ENCODE measurements around the gene LRP6. TPM values are rescaled to one million over a fixed set of nuclear protein-coding genes. Genes with fewer than 3 reads are reported as not detected.

The LRP6 gene
- polyA plus RNA-seq, 1 experiment: 18.4 TPM

DNA sequence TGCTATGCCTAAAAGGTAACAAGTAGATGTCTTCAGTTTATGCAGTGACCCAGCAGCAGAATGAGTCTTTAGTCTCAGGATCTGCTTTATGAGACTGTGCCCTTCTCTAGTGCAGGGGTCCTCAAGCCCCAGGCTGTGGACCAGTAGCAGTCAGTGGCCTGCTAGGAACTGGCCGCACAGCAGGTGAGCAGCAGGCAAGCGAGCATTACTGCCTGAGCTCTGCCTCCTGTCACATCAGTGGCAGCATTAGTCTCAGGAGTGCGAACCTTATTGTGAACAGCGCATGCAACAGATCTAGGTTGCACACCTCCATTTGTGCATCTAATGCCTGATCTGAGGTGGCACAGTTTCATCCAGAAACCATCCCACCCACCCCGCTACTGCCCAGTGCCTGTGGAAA, 38.4 kb downstream of the LRP6 start:
- no peak overlapping the region for H3K27ac ChIP-seq (ENCODE audit: low read depth, low read length)
- no peak overlapping the region for H3K4me3 ChIP-seq (ENCODE audit: low read depth, low read length)
- TF ChIP-seq, protein P1, sequence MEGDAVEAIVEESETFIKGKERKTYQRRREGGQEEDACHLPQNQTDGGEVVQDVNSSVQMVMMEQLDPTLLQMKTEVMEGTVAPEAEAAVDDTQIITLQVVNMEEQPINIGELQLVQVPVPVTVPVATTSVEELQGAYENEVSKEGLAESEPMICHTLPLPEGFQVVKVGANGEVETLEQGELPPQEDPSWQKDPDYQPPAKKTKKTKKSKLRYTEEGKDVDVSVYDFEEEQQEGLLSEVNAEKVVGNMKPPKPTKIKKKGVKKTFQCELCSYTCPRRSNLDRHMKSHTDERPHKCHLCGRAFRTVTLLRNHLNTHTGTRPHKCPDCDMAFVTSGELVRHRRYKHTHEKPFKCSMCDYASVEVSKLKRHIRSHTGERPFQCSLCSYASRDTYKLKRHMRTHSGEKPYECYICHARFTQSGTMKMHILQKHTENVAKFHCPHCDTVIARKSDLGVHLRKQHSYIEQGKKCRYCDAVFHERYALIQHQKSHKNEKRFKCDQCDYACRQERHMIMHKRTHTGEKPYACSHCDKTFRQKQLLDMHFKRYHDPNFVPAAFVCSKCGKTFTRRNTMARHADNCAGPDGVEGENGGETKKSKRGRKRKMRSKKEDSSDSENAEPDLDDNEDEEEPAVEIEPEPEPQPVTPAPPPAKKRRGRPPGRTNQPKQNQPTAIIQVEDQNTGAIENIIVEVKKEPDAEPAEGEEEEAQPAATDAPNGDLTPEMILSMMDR (IDR thresholded peaks at IDR 0.05; ENCODE audit: low read depth, low read length): no peak
- no peak for DNase-seq (ENCODE audit: low read depth, low spot score)
- H3K9me3 ChIP-seq (ENCODE audit: control insufficient read depth, insufficient read depth, low read length): no peaks in the 10 kb centered on the region
- CTCF ChIA-PET: no interaction called here
- POLR2A ChIA-PET: interaction anchor here (0.7 kb wide), 1 partner anchor 17 kb away, joined by 3 read pairs; no protein-coding TSS in a partner anchor
- no peaks in the 10 kb centered on the region for H3K27me3 ChIP-seq (ENCODE audit: control insufficient read depth, insufficient read depth, low read length)

DNA sequence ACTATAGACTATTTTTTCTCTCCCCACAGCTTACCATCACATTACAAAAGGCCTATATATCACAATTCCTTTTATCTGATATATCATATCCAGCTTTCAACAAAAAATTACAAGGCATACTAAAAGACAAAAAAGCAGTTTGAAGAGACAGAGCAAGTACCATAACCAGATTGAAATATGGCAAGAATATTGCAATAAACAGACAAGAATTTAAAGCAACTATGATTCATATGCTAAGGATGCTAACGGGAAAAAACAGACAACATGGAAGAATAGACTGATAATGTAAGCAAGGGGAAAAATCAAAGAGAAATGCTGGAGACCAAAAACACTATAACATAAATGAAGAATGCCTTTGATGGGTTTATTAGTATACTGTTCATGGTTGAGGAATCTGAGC, 40.7 kb downstream of the LRP6 start:
- Histone ChIP-seq H3K4me3 (ENCODE audit: low read depth, low read length) (no peak overlapping the region), H3K27ac (ENCODE audit: low read depth, low read length) (no peak overlapping the region), H3K9me3 (ENCODE audit: control insufficient read depth, insufficient read depth, low read length) (no peaks in the 10 kb centered on the region), H3K27me3 (ENCODE audit: control insufficient read depth, insufficient read depth, low read length) (no peaks in the 10 kb centered on the region)
- DNase-seq (ENCODE audit: low read depth, low spot score): no peak
- ChIA-PET CTCF (interaction anchor here (0.6 kb wide), 1 partner anchor 12 kb away, joined by 3 read pairs; no protein-coding TSS in a partner anchor), POLR2A (no interaction called here)
- TF ChIP-seq, protein P1 (IDR thresholded peaks at IDR 0.05; ENCODE audit: low read depth, low read length): no peak

DNA sequence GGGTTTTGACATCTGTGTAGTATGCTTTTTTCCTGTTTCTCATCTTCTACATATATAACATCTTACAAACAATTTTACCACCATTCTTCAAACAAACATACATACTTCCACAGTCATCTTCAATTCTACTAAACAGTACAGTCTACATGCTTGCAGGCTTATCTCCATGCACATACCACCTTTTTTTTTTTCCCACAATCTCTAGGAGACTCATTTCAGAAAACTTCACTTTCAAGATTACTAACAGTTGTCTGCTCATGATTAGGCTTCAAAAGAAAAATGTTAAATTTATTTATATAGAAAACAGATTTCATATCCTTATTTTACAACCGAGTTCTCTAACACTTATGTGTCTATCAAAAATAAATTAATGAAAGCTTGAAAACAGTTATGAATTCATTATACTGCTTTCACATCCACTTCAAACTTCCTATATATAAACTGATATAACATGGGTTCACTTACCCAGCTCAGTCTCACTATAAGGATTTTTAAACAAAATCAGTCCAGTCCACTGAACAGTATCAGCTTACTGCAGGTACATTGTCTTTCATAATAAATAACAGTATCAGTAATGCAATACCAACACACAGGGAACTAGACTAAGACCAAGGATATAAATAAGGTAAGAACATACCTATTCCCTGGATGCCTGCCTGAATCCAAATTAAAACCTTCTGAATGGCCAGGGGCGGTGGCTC, 42.5 kb downstream of the LRP6 start:
- TF ChIP-seq, protein P1 (IDR thresholded peaks at IDR 0.05; ENCODE audit: low read depth, low read length): no peak
- ChIA-PET CTCF (interaction anchor here (0.6 kb wide), 1 partner anchor 513 kb away, joined by 3 read pairs; no protein-coding TSS in a partner anchor), POLR2A (interaction anchor here (1.5 kb wide), 1 partner anchor 42 kb away, joined by 3 read pairs; the partner anchor contains the start of gene LRP6)
- H3K27me3 ChIP-seq (ENCODE audit: control insufficient read depth, insufficient read depth, low read length): no peaks in the 10 kb centered on the region
- DNase-seq (ENCODE audit: low read depth, low spot score): peak; percentile 34
- H3K27ac ChIP-seq (ENCODE audit: low read depth, low read length): no peak overlapping the region
- no peak overlapping the region for H3K4me3 ChIP-seq (ENCODE audit: low read depth, low read length)
- no peaks in the 10 kb centered on the region for H3K9me3 ChIP-seq (ENCODE audit: control insufficient read depth, insufficient read depth, low read length)

DNA sequence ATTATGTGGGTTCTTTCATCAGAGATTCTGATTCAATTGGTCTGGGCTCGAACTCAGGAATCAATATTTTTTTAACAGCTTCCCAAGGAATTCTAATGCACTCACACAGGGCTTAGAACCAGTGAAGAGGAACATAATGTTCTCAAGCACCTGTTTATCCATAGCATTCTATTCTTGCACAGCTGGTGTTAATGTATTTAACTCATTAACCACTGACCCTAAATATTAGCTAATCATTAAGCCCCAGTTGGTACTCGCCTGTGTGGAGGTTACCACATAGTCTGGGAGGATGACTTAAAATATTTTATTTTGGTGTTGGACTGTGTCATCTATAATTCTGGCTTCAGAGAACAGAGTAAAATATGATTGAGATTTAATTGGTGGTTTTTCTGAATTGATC, 45.3 kb downstream of the LRP6 start:
- no peak overlapping the region for H3K27ac ChIP-seq (ENCODE audit: low read depth, low read length)
- DNase-seq (ENCODE audit: low read depth, low spot score): no peak
- ChIA-PET CTCF (no interaction called here), POLR2A (no interaction called here)
- no peaks in the 10 kb centered on the region for H3K27me3 ChIP-seq (ENCODE audit: control insufficient read depth, insufficient read depth, low read length)
- TF ChIP-seq, protein P1 (IDR thresholded peaks at IDR 0.05; ENCODE audit: low read depth, low read length): no peak
- H3K9me3 ChIP-seq (ENCODE audit: control insufficient read depth, insufficient read depth, low read length): no peaks in the 10 kb centered on the region; the same call in 1 of the 2 replicates
- H3K4me3 ChIP-seq (ENCODE audit: low read depth, low read length): no peak overlapping the region

DNA sequence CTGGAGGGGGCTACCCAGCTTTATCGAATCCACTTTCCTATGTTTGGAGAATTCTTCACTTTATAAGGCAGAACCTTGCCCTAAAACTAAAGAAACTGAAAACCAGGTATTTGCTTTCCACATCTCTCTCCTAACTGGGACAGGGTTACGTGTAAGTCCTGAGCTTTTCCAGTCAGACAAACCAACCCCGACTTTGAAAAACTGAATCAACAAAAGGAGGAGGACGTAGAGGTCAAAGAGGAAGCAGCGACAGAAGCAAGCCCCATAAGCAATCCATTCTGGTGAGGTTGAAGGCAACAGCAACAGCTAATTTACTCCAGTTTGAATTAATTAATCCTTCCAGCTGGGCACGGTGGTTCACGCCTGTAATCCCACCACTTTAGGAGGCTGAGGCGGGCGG, 47.2 kb downstream of the LRP6 start:
- H3K4me3 ChIP-seq (ENCODE audit: low read depth, low read length): no peak overlapping the region
- ChIA-PET POLR2A (no interaction called here), CTCF (no interaction called here)
- no peak overlapping the region for H3K27ac ChIP-seq (ENCODE audit: low read depth, low read length)
- H3K9me3 ChIP-seq (ENCODE audit: control insufficient read depth, insufficient read depth, low read length): no peaks in the 10 kb centered on the region; the same call in 1 of the 2 replicates
- no peak for DNase-seq (ENCODE audit: low read depth, low spot score)
- no peaks in the 10 kb centered on the region for H3K27me3 ChIP-seq (ENCODE audit: control insufficient read depth, insufficient read depth, low read length)
- TF ChIP-seq, protein P1 (IDR thresholded peaks at IDR 0.05; ENCODE audit: low read depth, low read length): no peak
